WTC11 (cell line): ENCODE results near the gene CARS1.

Experiments used
- CREB1 ChIP-seq: sonication (generic); formaldehyde crosslinking; IDR thresholded peaks from 2 replicates; pipeline ENCODE4 v1.8.0; 2023; ENCODE audit warnings: mild to moderate bottlenecking, missing genetic modification reagents
- ETV6 ChIP-seq: sonication (generic); formaldehyde crosslinking; IDR thresholded peaks from 2 replicates; pipeline ENCODE4 v1.8.1; 2022; ENCODE audit warnings: mild to moderate bottlenecking, missing genetic modification reagents
- TEAD4 ChIP-seq: sonication (generic); formaldehyde crosslinking; IDR thresholded peaks from 2 replicates; pipeline ENCODE4 v1.8.0; 2022; ENCODE audit warnings: mild to moderate bottlenecking, missing genetic modification reagents
- ZBTB21 ChIP-seq: sonication (generic); formaldehyde crosslinking; IDR thresholded peaks from 2 replicates; pipeline ENCODE4 v1.8.1; 2023; ENCODE audit warnings: mild to moderate bottlenecking, missing genetic modification reagents, borderline replicate concordance
- ZNF121 ChIP-seq: sonication (generic); formaldehyde crosslinking; IDR thresholded peaks from 2 replicates; pipeline ENCODE4 v1.8.0; 2023; ENCODE audit warnings: missing genetic modification reagents
- ZNF138 ChIP-seq: sonication (generic); formaldehyde crosslinking; conservative IDR thresholded peaks from 2 replicates; pipeline ENCODE4 v1.8.1; 2022; ENCODE audit warnings: mild to moderate bottlenecking, moderate library complexity, missing genetic modification reagents
- ZNF232 ChIP-seq: sonication (generic); formaldehyde crosslinking; IDR thresholded peaks from 2 replicates; pipeline ENCODE4 v1.8.0; 2022; ENCODE audit warnings: mild to moderate bottlenecking, missing genetic modification reagents
- TF ChIP-seq, protein P1 (sequence below): fragments of 200-600 bp; IDR thresholded peaks from 2 replicates; pipeline ENCODE4 v1.8.0; 2022; ENCODE audit warnings: antibody characterized with exemption
- TF ChIP-seq, protein P2 (sequence below): sonication (generic); formaldehyde crosslinking; conservative IDR thresholded peaks from 2 replicates; pipeline ENCODE4 v1.8.1; 2022; ENCODE audit warnings: mild to moderate bottlenecking, missing genetic modification reagents
- TF ChIP-seq, protein P3 (sequence below): sonication (generic); formaldehyde crosslinking; IDR thresholded peaks from 2 replicates; pipeline ENCODE4 v1.8.0; 2022; ENCODE audit warnings: mild to moderate bottlenecking, missing genetic modification reagents

DNA sequence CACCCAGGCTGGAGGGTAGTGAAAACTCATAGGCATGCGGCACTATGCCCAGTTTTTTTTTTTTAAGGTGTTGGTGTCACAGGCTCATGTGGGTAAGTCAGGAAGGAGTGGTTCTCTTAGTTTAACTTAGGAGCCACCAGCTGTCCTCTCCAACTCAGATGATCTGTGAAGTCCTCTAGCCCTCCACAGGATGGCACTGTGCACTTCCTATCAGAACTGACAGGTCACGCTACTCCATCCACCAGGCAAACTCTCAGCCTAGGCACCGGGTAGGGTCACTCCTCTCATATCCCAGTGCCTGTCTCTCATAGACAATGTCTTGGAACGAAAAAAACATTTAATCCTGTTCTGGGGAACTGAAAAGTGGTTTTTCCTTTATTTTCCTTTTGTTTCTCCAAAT lies 81.6 kb downstream of the CARS1 start:
- TF ChIP-seq, protein P1, sequence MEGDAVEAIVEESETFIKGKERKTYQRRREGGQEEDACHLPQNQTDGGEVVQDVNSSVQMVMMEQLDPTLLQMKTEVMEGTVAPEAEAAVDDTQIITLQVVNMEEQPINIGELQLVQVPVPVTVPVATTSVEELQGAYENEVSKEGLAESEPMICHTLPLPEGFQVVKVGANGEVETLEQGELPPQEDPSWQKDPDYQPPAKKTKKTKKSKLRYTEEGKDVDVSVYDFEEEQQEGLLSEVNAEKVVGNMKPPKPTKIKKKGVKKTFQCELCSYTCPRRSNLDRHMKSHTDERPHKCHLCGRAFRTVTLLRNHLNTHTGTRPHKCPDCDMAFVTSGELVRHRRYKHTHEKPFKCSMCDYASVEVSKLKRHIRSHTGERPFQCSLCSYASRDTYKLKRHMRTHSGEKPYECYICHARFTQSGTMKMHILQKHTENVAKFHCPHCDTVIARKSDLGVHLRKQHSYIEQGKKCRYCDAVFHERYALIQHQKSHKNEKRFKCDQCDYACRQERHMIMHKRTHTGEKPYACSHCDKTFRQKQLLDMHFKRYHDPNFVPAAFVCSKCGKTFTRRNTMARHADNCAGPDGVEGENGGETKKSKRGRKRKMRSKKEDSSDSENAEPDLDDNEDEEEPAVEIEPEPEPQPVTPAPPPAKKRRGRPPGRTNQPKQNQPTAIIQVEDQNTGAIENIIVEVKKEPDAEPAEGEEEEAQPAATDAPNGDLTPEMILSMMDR, result no peak
- TF ChIP-seq ETV6 (CRISPR knock-in tag) (no peak), ZNF121 (CRISPR knock-in tag) (no peak), TEAD4 (CRISPR knock-in tag) (no peak), CREB1 (CRISPR knock-in tag) (no peak), ZNF138 (CRISPR knock-in tag) (no peak), ZNF232 (CRISPR knock-in tag) (no peak), ZBTB21 (no peak)
- TF ChIP-seq, protein P2, sequence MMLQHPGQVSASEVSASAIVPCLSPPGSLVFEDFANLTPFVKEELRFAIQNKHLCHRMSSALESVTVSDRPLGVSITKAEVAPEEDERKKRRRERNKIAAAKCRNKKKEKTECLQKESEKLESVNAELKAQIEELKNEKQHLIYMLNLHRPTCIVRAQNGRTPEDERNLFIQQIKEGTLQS (CRISPR knock-in tag), result no peak
- TF ChIP-seq, protein P3, sequence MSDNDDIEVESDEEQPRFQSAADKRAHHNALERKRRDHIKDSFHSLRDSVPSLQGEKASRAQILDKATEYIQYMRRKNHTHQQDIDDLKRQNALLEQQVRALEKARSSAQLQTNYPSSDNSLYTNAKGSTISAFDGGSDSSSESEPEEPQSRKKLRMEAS (CRISPR knock-in tag), result no peak
